OCI-LY3 (cell line): ENCODE results near the gene ATIC.

Experiments used
- H2AFZ ChIP-seq: fragments of 200-600, 300-600 bp; shearing (Covaris generic); 2 replicates; pipeline ENCODE4 v1.6.0; 2014; ENCODE audit warnings: antibody characterized with exemption, low read depth, low read length
- H3K27ac ChIP-seq: fragments of 200-600, 300-600 bp; sonication (generic); 2 replicates; pipeline ENCODE4 v1.5.1; 2014; ENCODE audit warnings: mild to moderate bottlenecking, low read length, moderate library complexity, mixed read lengths
- H3K27me3 ChIP-seq: fragments of 200-600, 300-600 bp; sonication (generic); 2 replicates; pipeline ENCODE4 v1.6.1; 2014; ENCODE audit warnings: low read depth, low read length, mixed read lengths
- H3K36me3 ChIP-seq: fragments of 200-600, 300-600 bp; sonication (generic); replicated peaks from 2 replicates; pipeline ENCODE3; 2014; ENCODE audit warnings: low read depth, low read length, mixed read lengths
- H3K4me1 ChIP-seq: fragments of 300-600, 200-600 bp; sonication (generic); 2 replicates; pipeline ENCODE4 v1.6.1; 2014; ENCODE audit warnings: low read length, mixed read lengths
- H3K4me2 ChIP-seq: fragments of 200-600, 300-600 bp; sonication (generic); 2 replicates; pipeline ENCODE4 v1.6.1; 2014; ENCODE audit warnings: low read length, mixed read lengths
- H3K4me3 ChIP-seq: fragments of 300-600, 200-600 bp; sonication (generic); 2 replicates; pipeline ENCODE4 v1.5.1; 2014; ENCODE audit warnings: antibody characterized with exemption, mild to moderate bottlenecking, low read length, moderate library complexity
- H3K79me2 ChIP-seq: fragments of 300-600, 200-600 bp; shearing (Covaris generic); 2 replicates; pipeline ENCODE4 v1.6.1; 2014; ENCODE audit warnings: mild to moderate bottlenecking, low read length, mixed read lengths
- H3K9ac ChIP-seq: fragments of 300-600, 200-600 bp; shearing (Covaris generic); 2 replicates; pipeline ENCODE4 v1.6.0; 2014; ENCODE audit warnings: mild to moderate bottlenecking, low read length, moderate library complexity
- H3K9me3 ChIP-seq: fragments of 200-600, 300-600 bp; shearing (Covaris generic); 2 replicates; pipeline ENCODE4 v1.6.1; 2014; ENCODE audit warnings: low read length, mixed read lengths; ENCODE audit not compliant: insufficient read depth
- H4K20me1 ChIP-seq: fragments of 200-600, 300-600 bp; sonication (generic); 2 replicates; pipeline ENCODE4 v1.6.1; 2016; ENCODE audit warnings: low read length, mixed read lengths; ENCODE audit not compliant: insufficient read depth
- CTCF ChIP-seq: fragments of 200-600, 300-600 bp; sonication (generic); IDR thresholded peaks from 2 replicates; pipeline ENCODE4 v1.5.1; 2014; ENCODE audit warnings: antibody characterized with exemption, low read length, low read depth
- EZH2phosphoT487 ChIP-seq: fragments of 200-600 bp; shearing (Covaris generic); IDR thresholded peaks from 2 replicates; pipeline ENCODE4 v1.6.1; 2018; ENCODE audit warnings: antibody characterized with exemption, mixed run types, low read depth

ATIC gene

GRCh38 chr2:215395687-215396460, 84.0 kb downstream of the ATIC start:
- no peaks in the 10 kb centered on the region for H3K9me3 ChIP-seq
- no peaks in the 10 kb centered on the region for H3K79me2 ChIP-seq
- no peak overlapping the region for H3K4me2 ChIP-seq
- TF ChIP-seq CTCF (no peak), EZH2phosphoT487 (no peak)
- H3K9ac ChIP-seq = no peak overlapping the region
- H3K36me3 ChIP-seq = no peaks in the 10 kb centered on the region
- no peak overlapping the region for H2AFZ ChIP-seq
- no peak overlapping the region for H3K27ac ChIP-seq
- no peak overlapping the region for H3K4me3 ChIP-seq
- H3K4me1 ChIP-seq = peaks cover 9% of the 10 kb centered on the region
- H3K27me3 ChIP-seq = no peaks in the 10 kb centered on the region
- H4K20me1 ChIP-seq = no peaks in the 10 kb centered on the region

GRCh38 chr2:215396595-215397313, 84.9 kb downstream of the ATIC start:
- Histone ChIP-seq H3K9me3 (no peaks in the 10 kb centered on the region), H3K4me1 (peaks cover 9% of the 10 kb centered on the region), H4K20me1 (no peaks in the 10 kb centered on the region), H3K27me3 (no peaks in the 10 kb centered on the region), H3K36me3 (no peaks in the 10 kb centered on the region), H2AFZ (no peak overlapping the region), H3K9ac (no peak overlapping the region), H3K27ac (no peak overlapping the region), H3K4me3 (no peak overlapping the region), H3K79me2 (no peaks in the 10 kb centered on the region), H3K4me2 (no peak overlapping the region)
- TF ChIP-seq CTCF = no peak
- no peak for TF ChIP-seq EZH2phosphoT487

GRCh38 chr2:215397632-215398341, 85.9 kb downstream of the ATIC start:
- no peaks in the 10 kb centered on the region for H3K27me3 ChIP-seq
- H2AFZ ChIP-seq = no peak overlapping the region
- no peak overlapping the region for H3K27ac ChIP-seq
- H3K9ac ChIP-seq = no peak overlapping the region
- H3K36me3 ChIP-seq = no peaks in the 10 kb centered on the region
- H3K4me2 ChIP-seq = no peak overlapping the region
- peaks cover 9% of the 10 kb centered on the region for H3K4me1 ChIP-seq
- no peaks in the 10 kb centered on the region for H3K79me2 ChIP-seq
- no peaks in the 10 kb centered on the region for H3K9me3 ChIP-seq
- TF ChIP-seq EZH2phosphoT487 (no peak), CTCF (no peak)
- no peaks in the 10 kb centered on the region for H4K20me1 ChIP-seq
- no peak overlapping the region for H3K4me3 ChIP-seq
